HepG2 (cell line): ENCODE data around the gene RPAP2. TPM values are rescaled to one million over a fixed set of nuclear protein-coding genes. Genes with fewer than 3 reads are reported as not detected.

Experiments used
- AKNA ChIP-seq: sonication (generic); formaldehyde crosslinking; IDR thresholded peaks from 2 replicates; pipeline ENCODE4 v1.4.0; 2020; ENCODE audit warnings: missing genetic modification reagents, borderline replicate concordance
- GLMP ChIP-seq: sonication (generic); formaldehyde crosslinking; IDR thresholded peaks from 2 replicates; pipeline ENCODE4 v1.9.0; 2021; ENCODE audit warnings: missing genetic modification reagents, mild to moderate bottlenecking, borderline replicate concordance
- HDAC2 ChIP-seq: sonication (generic); formaldehyde crosslinking; IDR thresholded peaks from 2 replicates; pipeline ENCODE4 v1.4.0; 2020; ENCODE audit warnings: missing genetic modification reagents
- KDM5A ChIP-seq: fragments of 200-600 bp; sonication (generic); IDR thresholded peaks from 2 replicates; pipeline ENCODE4 v1.7.0; 2018; ENCODE audit warnings: antibody characterized with exemption, mild to moderate bottlenecking, low read length, borderline replicate concordance
- MIXL1 ChIP-seq: IDR thresholded peaks from 2 replicates; pipeline ENCODE4 v1.6.1; 2016
- MLXIP ChIP-seq: sonication (generic); formaldehyde crosslinking; IDR thresholded peaks from 2 replicates; pipeline ENCODE4 v1.9.0; 2021; ENCODE audit warnings: missing genetic modification reagents, borderline replicate concordance
- PHF5A ChIP-seq: IDR thresholded peaks from one replicate; pipeline ENCODE4 v1.6.1; 2018; ENCODE audit warnings: low read depth, missing genetic modification reagents; ENCODE audit not compliant: unreplicated experiment
- RBFOX2 ChIP-seq: fragments of 200-400 bp; formaldehyde crosslinking; IDR thresholded peaks from 2 replicates; pipeline ENCODE4 v1.6.1; 2017; ENCODE audit warnings: low read depth, mild to moderate bottlenecking, low read length
- SKIL ChIP-seq: sonication (generic); formaldehyde crosslinking; IDR thresholded peaks from 2 replicates; pipeline ENCODE4 v1.8.0; 2022; ENCODE audit warnings: missing genetic modification reagents, mild to moderate bottlenecking, moderate library complexity, borderline replicate concordance
- SSRP1 ChIP-seq: IDR thresholded peaks from 2 replicates; pipeline ENCODE4 v1.6.1; 2016; ENCODE audit warnings: control low read depth
- THAP8 ChIP-seq: sonication (generic); formaldehyde crosslinking; IDR thresholded peaks from 2 replicates; pipeline ENCODE4 v1.5.1; 2020; ENCODE audit warnings: missing genetic modification reagents, mild to moderate bottlenecking, borderline replicate concordance
- ZBTB1 ChIP-seq: sonication (generic); formaldehyde crosslinking; IDR thresholded peaks from 2 replicates; pipeline ENCODE4 v1.4.0; 2020; ENCODE audit warnings: missing genetic modification reagents, borderline replicate concordance
- ZNF121 ChIP-seq: sonication (generic); formaldehyde crosslinking; IDR thresholded peaks from 2 replicates; pipeline ENCODE4 v1.5.0; 2020; ENCODE audit warnings: mild to moderate bottlenecking, missing genetic modification reagents
- ZNF224 ChIP-seq: sonication (generic); formaldehyde crosslinking; IDR thresholded peaks from 2 replicates; pipeline ENCODE4 v1.5.0; 2020; ENCODE audit warnings: mild to moderate bottlenecking, missing genetic modification reagents
- ZNF749 ChIP-seq: sonication (generic); formaldehyde crosslinking; IDR thresholded peaks from 2 replicates; pipeline ENCODE4 v1.8.0; 2022; ENCODE audit warnings: mild to moderate bottlenecking, missing genetic modification reagents, moderate library complexity, borderline replicate concordance
- ZNF773 ChIP-seq: sonication (generic); formaldehyde crosslinking; IDR thresholded peaks from 2 replicates; pipeline ENCODE4 v1.4.0; 2020; ENCODE audit warnings: missing genetic modification reagents, borderline replicate concordance
- ZNF883 ChIP-seq: sonication (generic); formaldehyde crosslinking; IDR thresholded peaks from 2 replicates; pipeline ENCODE4 v1.5.1; 2020; ENCODE audit warnings: mild to moderate bottlenecking, missing genetic modification reagents; ENCODE audit errors: not compliant biosample characterization
- polyA plus RNA-seq, 8 experiments: library from polyadenylated mRNA; depleted of rRNA in 3 of 8; stranded (reverse) in 7 of 8; unstranded in 1 of 8; fragments of >200 nt; fragmentation: Illumina TruSeq in 4 of 8; extraction: Trizol in 4 of 8; gene quantifications; 2 replicates each; pipeline versions ENCODE4 v1.2.1 to v1.2.3, GENCODE V29; 2011 to 2016; ENCODE audit warnings: low read depth in 4 of 8, missing spikeins in 1 of 8, mixed read lengths in 1 of 8; ENCODE audit not compliant: insufficient read depth in 1 of 8
- total RNA-seq, 5 experiments: library from RNA; depleted of rRNA; stranded (reverse); fragments of >200 nt; fragmentation: Illumina TruSeq; extraction: Trizol; gene quantifications; 2 replicates each; pipeline ENCODE4 v1.2.3, GENCODE V29; 2016; ENCODE audit warnings: low read depth in 1 of 5

Gene RPAP2
- total and polyA plus RNA-seq, 2 of the 13 experiments (the other 11 are each of a cell fraction or from before 2014, with no cell fraction given) = 10.0 to 34.8 TPM

- no peak for TF ChIP-seq PHF5A (CRISPR knock-in tag)
- TF ChIP-seq THAP8 (CRISPR knock-in tag) = no peak
- no peak for TF ChIP-seq ZBTB1 (CRISPR knock-in tag)
- TF ChIP-seq RBFOX2 = no peak
- no peak for TF ChIP-seq MLXIP (CRISPR knock-in tag)
- TF ChIP-seq KDM5A = no peak
- no peak for TF ChIP-seq ZNF883 (CRISPR knock-in tag)
- no peak for TF ChIP-seq SSRP1 (CRISPR knock-in tag)
- TF ChIP-seq ZNF773 (CRISPR knock-in tag) = no peak
- TF ChIP-seq ZNF224 (CRISPR knock-in tag) = no peak
- TF ChIP-seq ZNF121 (CRISPR knock-in tag) = no peak
- TF ChIP-seq ZNF749 = no peak
- no peak for TF ChIP-seq MIXL1 (CRISPR knock-in tag)
- TF ChIP-seq SKIL (CRISPR knock-in tag) = no peak
- no peak for TF ChIP-seq AKNA (CRISPR knock-in tag)
- TF ChIP-seq HDAC2 (CRISPR knock-in tag) = no peak
- no peak for TF ChIP-seq GLMP (CRISPR knock-in tag)
Observed at GRCh38 chr1:92346866-92347640, 48.2 kb downstream of the RPAP2 start (continued).
